ENCODE measurements around the gene LRG1. TPM values are rescaled to one million over a fixed set of nuclear protein-coding genes. Genes with fewer than 3 reads are reported as not detected.

LRG1 gene
- total and polyA plus RNA-seq, 2 of the 13 experiments (the other 11 are each of a cell fraction or from before 2014, with no cell fraction given), result 12.0 to 39.3 TPM

- no peak for TF ChIP-seq HBP1 (CRISPR knock-in tag; IDR thresholded peaks at IDR 0.05; ENCODE audit: low read depth)
- no peak for TF ChIP-seq ATF1 (CRISPR knock-in tag; IDR thresholded peaks at IDR 0.05)
- no peak for TF ChIP-seq MTF1 (CRISPR knock-in tag; IDR thresholded peaks at IDR 0.05)
- no peak for TF ChIP-seq SRF (IDR thresholded peaks at IDR 0.05; ENCODE audit: low read depth, low read length)
- TF ChIP-seq NFIC (IDR thresholded peaks at IDR 0.05; ENCODE audit: low read length), result no peak
- 0 out of 2 replicates have a peak, but pooled peaks have one; percentile 19 for TF ChIP-seq MEF2D (CRISPR knock-in tag; IDR thresholded peaks at IDR 0.05)
- no peak; the same call in 1 of the 2 replicates for TF ChIP-seq CHD4 (IDR thresholded peaks at IDR 0.05; ENCODE audit: borderline replicate concordance, low read length)
- TF ChIP-seq, protein P1, sequence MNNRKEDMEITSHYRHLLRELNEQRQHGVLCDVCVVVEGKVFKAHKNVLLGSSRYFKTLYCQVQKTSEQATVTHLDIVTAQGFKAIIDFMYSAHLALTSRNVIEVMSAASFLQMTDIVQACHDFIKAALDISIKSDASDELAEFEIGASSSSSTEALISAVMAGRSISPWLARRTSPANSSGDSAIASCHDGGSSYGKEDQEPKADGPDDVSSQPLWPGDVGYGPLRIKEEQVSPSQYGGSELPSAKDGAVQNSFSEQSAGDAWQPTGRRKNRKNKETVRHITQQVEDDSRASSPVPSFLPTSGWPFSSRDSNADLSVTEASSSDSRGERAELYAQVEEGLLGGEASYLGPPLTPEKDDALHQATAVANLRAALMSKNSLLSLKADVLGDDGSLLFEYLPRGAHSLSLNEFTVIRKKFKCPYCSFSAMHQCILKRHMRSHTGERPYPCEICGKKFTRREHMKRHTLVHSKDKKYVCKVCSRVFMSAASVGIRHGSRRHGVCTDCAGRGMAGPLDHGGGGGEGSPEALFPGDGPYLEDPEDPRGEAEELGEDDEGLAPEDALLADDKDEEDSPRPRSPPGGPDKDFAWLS (CRISPR knock-in tag; IDR thresholded peaks at IDR 0.05; ENCODE audit: borderline replicate concordance), result no peak
- TF ChIP-seq PRPF4 (IDR thresholded peaks at IDR 0.05; ENCODE audit: low read depth, low read length, poor library complexity, severe bottlenecking), result no peak
- peak; percentile 89 for TF ChIP-seq SALL2 (CRISPR knock-in tag; IDR thresholded peaks at IDR 0.05)
- no peak for TF ChIP-seq ZNF251 (CRISPR knock-in tag; IDR thresholded peaks at IDR 0.05)
- peak; percentile 42 for TF ChIP-seq KMT2B (CRISPR knock-in tag; IDR thresholded peaks at IDR 0.05)
- no peak for TF ChIP-seq ZNF598 (CRISPR knock-in tag; IDR thresholded peaks at IDR 0.05; ENCODE audit: borderline replicate concordance)
- TF ChIP-seq MNT (IDR thresholded peaks at IDR 0.05), result no peak
- TF ChIP-seq ZFAT (CRISPR knock-in tag; conservative IDR thresholded peaks at IDR 0.05), result no peak
- TF ChIP-seq, protein P2, sequence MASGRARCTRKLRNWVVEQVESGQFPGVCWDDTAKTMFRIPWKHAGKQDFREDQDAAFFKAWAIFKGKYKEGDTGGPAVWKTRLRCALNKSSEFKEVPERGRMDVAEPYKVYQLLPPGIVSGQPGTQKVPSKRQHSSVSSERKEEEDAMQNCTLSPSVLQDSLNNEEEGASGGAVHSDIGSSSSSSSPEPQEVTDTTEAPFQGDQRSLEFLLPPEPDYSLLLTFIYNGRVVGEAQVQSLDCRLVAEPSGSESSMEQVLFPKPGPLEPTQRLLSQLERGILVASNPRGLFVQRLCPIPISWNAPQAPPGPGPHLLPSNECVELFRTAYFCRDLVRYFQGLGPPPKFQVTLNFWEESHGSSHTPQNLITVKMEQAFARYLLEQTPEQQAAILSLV (CRISPR knock-in tag; IDR thresholded peaks at IDR 0.05; ENCODE audit: borderline replicate concordance), result 0 out of 2 replicates have a peak, but pooled peaks have one; percentile 59
- TF ChIP-seq FOXK2 (IDR thresholded peaks at IDR 0.05), result no peak
- TF ChIP-seq ZNF101 (CRISPR knock-in tag; IDR thresholded peaks at IDR 0.05; ENCODE audit: borderline replicate concordance, low read depth), result no peak
- no peak for TF ChIP-seq SP140L (CRISPR knock-in tag; IDR thresholded peaks at IDR 0.05; ENCODE audit: borderline replicate concordance)
- TF ChIP-seq ZNF350 (CRISPR knock-in tag; IDR thresholded peaks at IDR 0.05; ENCODE audit: borderline replicate concordance, low read depth), result no peak
- TF ChIP-seq, protein P3, sequence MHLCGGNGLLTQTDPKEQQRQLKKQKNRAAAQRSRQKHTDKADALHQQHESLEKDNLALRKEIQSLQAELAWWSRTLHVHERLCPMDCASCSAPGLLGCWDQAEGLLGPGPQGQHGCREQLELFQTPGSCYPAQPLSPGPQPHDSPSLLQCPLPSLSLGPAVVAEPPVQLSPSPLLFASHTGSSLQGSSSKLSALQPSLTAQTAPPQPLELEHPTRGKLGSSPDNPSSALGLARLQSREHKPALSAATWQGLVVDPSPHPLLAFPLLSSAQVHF (CRISPR knock-in tag; IDR thresholded peaks at IDR 0.05), result peak; percentile 50; the same call in 1 of the 2 replicates
- no peak for TF ChIP-seq FOXA1 (IDR thresholded peaks at IDR 0.05)
- TF ChIP-seq FOXA1 (CRISPR knock-in tag; IDR thresholded peaks at IDR 0.05), result peak; percentile 56
- no peak for TF ChIP-seq ZFYVE20 (CRISPR knock-in tag; IDR thresholded peaks at IDR 0.05; ENCODE audit: borderline replicate concordance, low read depth)
Measured at GRCh38 chr19:4583961-4584669, 44.3 kb upstream of the LRG1 start (continued).
